Measurements from ENCODE around the gene DOCK4.

- TF ChIP-seq CTCF (IDR thresholded peaks at IDR 0.05) (no peak), POLR2A (IDR thresholded peaks at IDR 0.05) (no peak), EP300 (IDR thresholded peaks at IDR 0.05) (no peak), POLR2AphosphoS5 (IDR thresholded peaks at IDR 0.05) (no peak)
Measured at GRCh38 chr7:112042631-112043030, 163.6 kb downstream of the DOCK4 start.
